Natural killer cell (primary cell): ENCODE results near the gene ABHD3. TPM values are rescaled to one million over a fixed set of nuclear protein-coding genes. Genes with fewer than 3 reads are reported as not detected.

Experiments
- ATAC-seq, 3 donors: fragments of 150-1000 bp in 2 of 3; fragments of 200-7000 bp in 1 of 3; cut with Tn5 transposase; 1 replicate in 1 of 3; 2 replicates in 2 of 3; pipeline ENCODE4 v1.10.0; 2021; ENCODE audit warnings: mild to moderate bottlenecking in 2 of 3, moderate library complexity in 2 of 3
- DNase-seq, 2 donors: peaks; one replicate each; pipeline versions ENCODE4 v3.0.0 to v3.0.0-alpha.2; 2013 to 2021; ENCODE audit warnings: mixed read lengths in 1 of 2
- H3K27ac ChIP-seq: one replicate; pipeline ENCODE4 v1.5.1; 2013; ENCODE audit warnings: mild to moderate bottlenecking, low read length
- H3K27me3 ChIP-seq: one replicate; pipeline ENCODE4 v1.6.1; 2013; ENCODE audit warnings: low read length; ENCODE audit not compliant: control insufficient read depth, insufficient read depth
- H3K36me3 ChIP-seq: one replicate; pipeline ENCODE4 v1.6.1; 2013; ENCODE audit warnings: low read length; ENCODE audit not compliant: control insufficient read depth, insufficient read depth
- H3K4me1 ChIP-seq: one replicate; pipeline ENCODE4 v1.6.1; 2013; ENCODE audit warnings: low read length; ENCODE audit not compliant: control insufficient read depth, insufficient read depth
- H3K4me3 ChIP-seq: one replicate; pipeline ENCODE4 v1.5.1; 2013; ENCODE audit warnings: low read length
- H3K9me3 ChIP-seq: one replicate; pipeline ENCODE4 v1.6.1; 2013; ENCODE audit warnings: low read length; ENCODE audit not compliant: control insufficient read depth, insufficient read depth
- H3K27ac Mint-ChIP-seq, 2 donors: one replicate each; pipeline ENCODE4 v1.8.0; 2022; ENCODE audit warnings: mild to moderate bottlenecking in 2 of 2, mixed read lengths in 2 of 2, moderate library complexity in 1 of 2
- H3K27me3 Mint-ChIP-seq, 2 donors: one replicate each; pipeline ENCODE4 v1.8.0; 2022; ENCODE audit warnings: low read depth in 2 of 2, mixed read lengths in 2 of 2
- H3K36me3 Mint-ChIP-seq: one replicate; pipeline ENCODE4 v1.8.0; 2022; ENCODE audit warnings: mixed read lengths
- H3K4me1 Mint-ChIP-seq, 2 donors: one replicate each; pipeline ENCODE4 v1.8.0; 2022; ENCODE audit warnings: mixed read lengths in 2 of 2
- H3K4me3 Mint-ChIP-seq: one replicate; pipeline ENCODE4 v1.8.0; 2022; ENCODE audit warnings: mild to moderate bottlenecking, moderate library complexity, mixed read lengths
- H3K9me3 Mint-ChIP-seq, 2 donors: one replicate each; pipeline ENCODE4 v1.8.0; 2022; ENCODE audit warnings: mixed read lengths in 2 of 2
- CTCF ChIP-seq: fragments of 200-600 bp; IDR thresholded peaks from one replicate; pipeline ENCODE4 v1.8.0; 2022; ENCODE audit warnings: antibody characterized with exemption
- WGBS: methylation state at CpG from one replicate; pipeline ENCODE4 v1.1.7; 2013; ENCODE audit warnings: missing lambda C conversion rate; ENCODE audit not compliant: insufficient coverage; 5-methylcytosine and 5-hydroxymethylcytosine counted together
- intact Hi-C: fragments of 100-400 bp; cut with micrococcal nuclease; formaldehyde crosslinking; loops from one replicate; pipeline ENCODE4 v1.14.2; 2022
- total RNA-seq, 4 donors: library from RNA; stranded (reverse); fragments of 120-200 nt in 1 of 4; gene quantifications; one replicate each; pipeline versions ENCODE4 v1.2.3 to v1.2.4, GENCODE V29; 2013 to 2022

Gene ABHD3
- total RNA-seq, 3 donors from 2014 or later (not counting 1 experiment from before 2014, with no cell fraction given) = 39.9 to 47.3 (median 45.0) TPM

- H3K27ac Mint-ChIP-seq = peak overlapping the region in 1 of 2 donors; percentile 23
- H3K36me3 Mint-ChIP-seq = no peaks in the 10 kb centered on the region
- no peak for DNase-seq
- H3K27ac ChIP-seq = no peak overlapping the region
- H3K4me1 ChIP-seq = no peaks in the 10 kb centered on the region
- no peaks in the 10 kb centered on the region for H3K9me3 Mint-ChIP-seq
- intact Hi-C loops = no loop called here
- H3K4me1 Mint-ChIP-seq = peaks cover 0 to 8% of the 10 kb centered on the region in 2 donors
- ATAC-seq = no peak
- no peaks in the 10 kb centered on the region for H3K9me3 ChIP-seq
- H3K4me3 ChIP-seq = no peak overlapping the region
- no peak overlapping the region for H3K4me3 Mint-ChIP-seq
- H3K27me3 ChIP-seq = no peaks in the 10 kb centered on the region
- TF ChIP-seq CTCF = no peak
- H3K36me3 ChIP-seq = no peaks in the 10 kb centered on the region
- no peaks in the 10 kb centered on the region for H3K27me3 Mint-ChIP-seq
- WGBS = 88% methylated on average over 9 of the region's 9 CpGs
Observed at GRCh38 chr18:21669736-21670285, 34.8 kb downstream of the ABHD3 start.

- H3K36me3 ChIP-seq = peaks cover 9% of the 10 kb centered on the region
- H3K9me3 ChIP-seq = no peaks in the 10 kb centered on the region
- no peak for TF ChIP-seq CTCF
- H3K4me1 ChIP-seq = no peaks in the 10 kb centered on the region
- Mint-ChIP-seq H3K4me1 (peaks cover 0 to under 1% of the 10 kb centered on the region in 2 donors), H3K27me3 (no peaks in the 10 kb centered on the region), H3K9me3 (no peaks in the 10 kb centered on the region), H3K36me3 (no peaks in the 10 kb centered on the region), H3K4me3 (no peak overlapping the region), H3K27ac (no peak overlapping the region)
- intact Hi-C loops = no loop called here
- DNase-seq = no peak
- no peak for ATAC-seq
- H3K27ac ChIP-seq = no peak overlapping the region
- 98% methylated on average over 2 of the region's 2 CpGs for WGBS
- H3K4me3 ChIP-seq = no peak overlapping the region
- H3K27me3 ChIP-seq = no peaks in the 10 kb centered on the region
Observed at GRCh38 chr18:21664069-21664468, 40.5 kb downstream of the ABHD3 start.

- intact Hi-C loops = no loop called here
- H3K4me1 Mint-ChIP-seq = no peaks in the 10 kb centered on the region
- H3K27ac ChIP-seq = no peak overlapping the region
- H3K36me3 ChIP-seq = peaks cover 11% of the 10 kb centered on the region
- DNase-seq (no peak), ATAC-seq (no peak)
- no peaks in the 10 kb centered on the region for H3K9me3 Mint-ChIP-seq
- no peaks in the 10 kb centered on the region for H3K27me3 Mint-ChIP-seq
- H3K27ac Mint-ChIP-seq = no peak overlapping the region
- H3K9me3 ChIP-seq = no peaks in the 10 kb centered on the region
- TF ChIP-seq CTCF = no peak
- no peaks in the 10 kb centered on the region for H3K4me1 ChIP-seq
- H3K27me3 ChIP-seq = no peaks in the 10 kb centered on the region
- WGBS = 98% methylated on average over 6 of the region's 7 CpGs
- H3K4me3 Mint-ChIP-seq = no peak overlapping the region
- H3K36me3 Mint-ChIP-seq = no peaks in the 10 kb centered on the region
- H3K4me3 ChIP-seq = no peak overlapping the region
Observed at GRCh38 chr18:21663578-21663977, 41.0 kb downstream of the ABHD3 start.

- no peaks in the 10 kb centered on the region for H3K27me3 Mint-ChIP-seq
- Histone ChIP-seq H3K36me3 (peaks cover 11% of the 10 kb centered on the region), H3K4me1 (no peaks in the 10 kb centered on the region), H3K4me3 (no peak overlapping the region), H3K9me3 (no peaks in the 10 kb centered on the region), H3K27me3 (no peaks in the 10 kb centered on the region), H3K27ac (no peak overlapping the region)
- H3K4me1 Mint-ChIP-seq = no peaks in the 10 kb centered on the region
- H3K9me3 Mint-ChIP-seq = no peaks in the 10 kb centered on the region
- no peak overlapping the region for H3K4me3 Mint-ChIP-seq
- ATAC-seq = no peak
- no peaks in the 10 kb centered on the region for H3K36me3 Mint-ChIP-seq
- TF ChIP-seq CTCF = no peak
- intact Hi-C loops = no loop called here
- H3K27ac Mint-ChIP-seq = no peak overlapping the region
- 96% methylated on average over 8 of the region's 9 CpGs for WGBS
- no peak for DNase-seq
Observed at GRCh38 chr18:21662581-21662980, 42.0 kb downstream of the ABHD3 start.
